22Rv1 (cell line): Measurements from ENCODE around the gene MPDU1.

ENCODE experiments used
- CTCF ChIP-seq: fragments of 450-650 bp; IDR thresholded peaks from 2 replicates; pipeline ENCODE4 v1.5.1; 2017; ENCODE audit warnings: mild to moderate bottlenecking
- ZFX ChIP-seq: fragments of 450-650 bp; IDR thresholded peaks from 2 replicates; pipeline ENCODE4 v1.6.1; 2017; ENCODE audit warnings: antibody characterized with exemption, borderline replicate concordance

- TF ChIP-seq CTCF (no peak), ZFX (no peak)
Measured at GRCh38 chr17:7549401-7550055, 34.1 kb upstream of the MPDU1 start.
